PC-3 (cell line): ENCODE data around the gene NPAS2. TPM values are rescaled to one million over a fixed set of nuclear protein-coding genes. Genes with fewer than 3 reads are reported as not detected.

Source experiments
- ATAC-seq: fragments of 200-7000 bp; cut with Tn5 transposase; 2 replicates; pipeline ENCODE4 v1.9.1; 2020; ENCODE audit warnings: mild to moderate bottlenecking, moderate library complexity
- BruUV-seq: library from RNA; stranded (reverse); fragments of 400-500 nt; replicated peaks from 2 replicates; lab custom pipeline; 2021; lab: Mats Ljungman, UMichigan
- CTCF ChIA-PET: fragments of 300-600 bp; sonication (Branson Sonifier 250); formaldehyde crosslinking; loops from one replicate; lab custom pipeline; 2022; ENCODE audit warnings: antibody characterized with exemption; lab: Charles Lee
- POLR2A ChIA-PET: fragments of 300-600 bp; sonication (Branson Sonifier 250); formaldehyde crosslinking; loops from one replicate; lab custom pipeline; 2022; ENCODE audit warnings: antibody characterized with exemption; ENCODE audit not compliant: unreplicated experiment; lab: Charles Lee
- DNase-seq: peaks from one replicate; pipeline ENCODE4 v3.0.0-alpha.2; 2015
- H2AFZ ChIP-seq: fragments of 300-600 bp; sonication (generic); 2 replicates; pipeline ENCODE4 v1.6.0; 2016; ENCODE audit warnings: antibody characterized with exemption, low read length
- H3F3A ChIP-seq: fragments of 300-600 bp; sonication (generic); one replicate; pipeline ENCODE4 v1.6.0; 2017; ENCODE audit warnings: antibody characterized with exemption, low read length, control low read depth, mild to moderate bottlenecking; ENCODE audit not compliant: unreplicated experiment
- H3K27ac ChIP-seq: fragments of 300-600 bp; sonication (generic); 2 replicates; pipeline ENCODE4 v1.5.1; 2016; ENCODE audit warnings: mild to moderate bottlenecking, low read length
- H3K27me3 ChIP-seq: fragments of 300-600 bp; sonication (generic); 2 replicates; pipeline ENCODE4 v1.6.1; 2016; ENCODE audit warnings: low read length, mixed read lengths
- H3K36me3 ChIP-seq: fragments of 300-600 bp; sonication (generic); 2 replicates; pipeline ENCODE4 v1.6.1; 2016; ENCODE audit warnings: low read depth, mixed run types, low read length, mixed read lengths
- H3K4me1 ChIP-seq: fragments of 300-600 bp; sonication (generic); 2 replicates; pipeline ENCODE4 v1.5.1; 2016; ENCODE audit warnings: low read length; ENCODE audit not compliant: insufficient read depth
- H3K4me2 ChIP-seq: fragments of 300-600 bp; sonication (generic); 2 replicates; pipeline ENCODE4 v1.6.0; 2016; ENCODE audit warnings: low read length
- H3K4me3 ChIP-seq: fragments of 300-600 bp; sonication (generic); 2 replicates; pipeline ENCODE4 v1.5.1; 2016; ENCODE audit warnings: mild to moderate bottlenecking, low read length, mixed read lengths
- H3K79me2 ChIP-seq: fragments of 300-600 bp; sonication (generic); 2 replicates; pipeline ENCODE4 v1.6.1; 2017; ENCODE audit warnings: low read length, mixed read lengths
- H3K9ac ChIP-seq: fragments of 300-600 bp; sonication (generic); 2 replicates; pipeline ENCODE4 v1.6.0; 2016; ENCODE audit warnings: mild to moderate bottlenecking, low read length
- H3K9me2 ChIP-seq: fragments of 300-600 bp; sonication (generic); replicated peaks from 2 replicates; pipeline ENCODE4 v1.6.1; 2016; ENCODE audit warnings: mixed run types, low read length, mixed read lengths
- H3K9me3 ChIP-seq: fragments of 300-600 bp; sonication (generic); 2 replicates; pipeline ENCODE4 v1.6.1; 2016; ENCODE audit warnings: low read length, mixed read lengths
- H4K20me1 ChIP-seq: fragments of 300-600 bp; sonication (generic); 2 replicates; pipeline ENCODE4 v1.6.1; 2016; ENCODE audit warnings: low read length, mixed read lengths
- EZH2 ChIP-seq: fragments of 300-600 bp; sonication (generic); IDR thresholded peaks from one replicate; pipeline ENCODE4 v1.6.1; 2017; ENCODE audit warnings: antibody characterized with exemption, mild to moderate bottlenecking, low read length; ENCODE audit not compliant: unreplicated experiment
- EZH2phosphoT487 ChIP-seq: fragments of 300-600 bp; sonication (generic); IDR thresholded peaks from 2 replicates; pipeline ENCODE4 v1.6.1; 2018; ENCODE audit warnings: mild to moderate bottlenecking, antibody characterized with exemption, low read length, borderline replicate concordance
- intact Hi-C: fragments of 100-400 bp; cut with micrococcal nuclease; formaldehyde crosslinking; loops from 2 replicates; pipeline ENCODE4 v1.9.0; 2023
- total RNA-seq: library from RNA; depleted of rRNA; stranded (reverse); fragments of >200 nt; gene quantifications from 2 replicates; pipeline ENCODE4 v1.2.3, GENCODE V29; 2014
- TF ChIP-seq, protein P1 (sequence below): fragments of 300-600 bp; sonication (generic); conservative IDR thresholded peaks from 2 replicates; pipeline ENCODE4 v1.5.1; 2017; ENCODE audit warnings: antibody characterized with exemption, low read depth, mild to moderate bottlenecking, low read length

Gene NPAS2
- total RNA-seq, 1 experiment from 2014 or later: 55.4 TPM

DNA sequence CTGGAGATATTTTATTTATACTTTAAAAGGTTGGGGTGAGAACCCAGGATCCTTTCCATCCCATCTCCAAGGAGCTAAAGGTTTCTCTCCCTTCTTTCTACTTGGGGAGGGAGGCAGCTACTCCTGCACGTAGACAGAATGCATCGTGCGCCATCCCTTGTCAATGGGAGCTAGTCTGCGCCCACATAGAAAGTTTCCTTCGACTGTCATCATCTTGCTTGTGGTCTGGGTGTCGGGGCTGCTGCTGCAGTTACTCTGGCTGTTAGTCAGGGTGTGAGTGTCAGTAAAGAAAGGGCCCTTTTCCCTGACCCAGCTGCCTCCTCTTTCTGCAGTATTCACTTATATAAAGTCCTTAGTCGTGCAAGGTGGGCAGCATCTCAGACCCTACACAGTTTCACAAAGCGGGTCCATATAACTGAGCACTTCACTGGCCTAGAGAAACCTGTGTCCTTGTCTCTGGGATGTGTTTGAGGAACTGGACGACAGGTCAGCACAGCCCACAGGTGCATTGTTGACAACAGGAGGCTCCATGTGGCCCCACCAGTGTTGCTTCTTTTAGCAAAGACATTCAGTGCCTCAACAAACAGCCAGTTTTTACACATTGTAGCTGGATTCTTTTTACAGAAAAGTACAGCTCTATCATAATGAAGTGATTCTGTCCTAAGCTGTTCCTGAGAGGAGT lies 22.4 kb downstream of the NPAS2 start:
- POLR2A ChIA-PET: no interaction called here

DNA sequence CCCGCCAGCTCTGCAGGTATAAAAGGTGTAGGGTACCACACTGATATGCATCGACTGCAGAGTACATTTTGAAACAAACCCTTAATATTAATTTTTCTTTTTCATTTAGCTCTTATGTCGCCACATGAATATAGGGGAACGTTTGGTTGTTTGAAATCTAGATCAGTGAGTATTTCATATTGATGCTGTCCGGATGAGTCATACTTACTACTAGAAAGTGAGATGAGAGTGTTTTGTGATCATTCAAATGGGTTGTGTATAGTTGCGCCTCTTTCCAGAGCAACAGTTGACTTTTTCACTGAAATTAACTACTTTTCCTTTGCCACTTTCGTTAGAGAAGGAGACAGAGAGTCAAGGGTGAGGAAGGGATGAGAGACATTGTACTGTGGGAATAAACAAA lies 24.6 kb downstream of the NPAS2 start:
- DNase-seq (no peak), ATAC-seq (no peak)
- no peak overlapping the region for H3K9ac ChIP-seq
- peaks cover 38% of the 10 kb centered on the region for H3K36me3 ChIP-seq
- no peaks in the 10 kb centered on the region for H3K9me3 ChIP-seq
- H3K27me3 ChIP-seq: no peaks in the 10 kb centered on the region
- H3K79me2 ChIP-seq: peaks cover 98% of the 10 kb centered on the region
- CTCF ChIA-PET: no interaction called here
- no peaks in the 10 kb centered on the region for H3K4me1 ChIP-seq
- no peaks in the 10 kb centered on the region for H3F3A ChIP-seq
- no peak overlapping the region for H3K4me2 ChIP-seq
- H3K4me3 ChIP-seq: no peak overlapping the region
- no peak overlapping the region for H3K27ac ChIP-seq
- TF ChIP-seq, protein P1, sequence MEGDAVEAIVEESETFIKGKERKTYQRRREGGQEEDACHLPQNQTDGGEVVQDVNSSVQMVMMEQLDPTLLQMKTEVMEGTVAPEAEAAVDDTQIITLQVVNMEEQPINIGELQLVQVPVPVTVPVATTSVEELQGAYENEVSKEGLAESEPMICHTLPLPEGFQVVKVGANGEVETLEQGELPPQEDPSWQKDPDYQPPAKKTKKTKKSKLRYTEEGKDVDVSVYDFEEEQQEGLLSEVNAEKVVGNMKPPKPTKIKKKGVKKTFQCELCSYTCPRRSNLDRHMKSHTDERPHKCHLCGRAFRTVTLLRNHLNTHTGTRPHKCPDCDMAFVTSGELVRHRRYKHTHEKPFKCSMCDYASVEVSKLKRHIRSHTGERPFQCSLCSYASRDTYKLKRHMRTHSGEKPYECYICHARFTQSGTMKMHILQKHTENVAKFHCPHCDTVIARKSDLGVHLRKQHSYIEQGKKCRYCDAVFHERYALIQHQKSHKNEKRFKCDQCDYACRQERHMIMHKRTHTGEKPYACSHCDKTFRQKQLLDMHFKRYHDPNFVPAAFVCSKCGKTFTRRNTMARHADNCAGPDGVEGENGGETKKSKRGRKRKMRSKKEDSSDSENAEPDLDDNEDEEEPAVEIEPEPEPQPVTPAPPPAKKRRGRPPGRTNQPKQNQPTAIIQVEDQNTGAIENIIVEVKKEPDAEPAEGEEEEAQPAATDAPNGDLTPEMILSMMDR: no peak
- TF ChIP-seq EZH2phosphoT487 (no peak), EZH2 (no peak)
- no peak overlapping the region for H2AFZ ChIP-seq
- intact Hi-C loops: no loop called here
- H4K20me1 ChIP-seq: peaks cover 57% of the 10 kb centered on the region
- BruUV-seq: no TSS peak
- POLR2A ChIA-PET: no interaction called here
- H3K9me2 ChIP-seq: no peaks in the 10 kb centered on the region

More for the DNA sequence above, 22.4 kb downstream of the NPAS2 start:
- Histone ChIP-seq H3K79me2 (peaks cover 98% of the 10 kb centered on the region), H3K9me3 (no peaks in the 10 kb centered on the region), H3K9me2 (no peaks in the 10 kb centered on the region), H3K27me3 (no peaks in the 10 kb centered on the region), H3K27ac (no peak overlapping the region), H3K4me1 (no peaks in the 10 kb centered on the region), H3F3A (no peaks in the 10 kb centered on the region), H2AFZ (no peak overlapping the region), H3K4me3 (no peak overlapping the region), H3K9ac (no peak overlapping the region), H4K20me1 (peaks cover 61% of the 10 kb centered on the region), H3K36me3 (peaks cover 32% of the 10 kb centered on the region), H3K4me2 (no peak overlapping the region)
- TF ChIP-seq EZH2: no peak
- no peak for TF ChIP-seq EZH2phosphoT487
- TF ChIP-seq, protein P1: no peak
- CTCF ChIA-PET: no interaction called here
- BruUV-seq: no TSS peak
- DNase-seq (no peak), ATAC-seq (no peak)
- intact Hi-C loops: no loop called here
